Liver (tissue), 9 donors: ENCODE data around the gene DYNLT2. TPM values are rescaled to one million over a fixed set of nuclear protein-coding genes. Genes with fewer than 3 reads are reported as not detected.
"Not testable (repeated sequence)": the region's sequence is repeated elsewhere in the genome, so short reads cannot be mapped to it uniquely, and the experiment has no call there.

Experiments used
- DNase-seq: peaks from one replicate; pipeline ENCODE4 v3.0.0-alpha.2; 2017; ENCODE audit warnings: low spot score
- H3K27ac ChIP-seq, 2 donors: one replicate each; pipeline ENCODE4 v1.7.0; 2013; ENCODE audit warnings: inconsistent platforms in 2 of 2, low read length in 2 of 2, control low read depth in 1 of 2, low read depth in 1 of 2, mild to moderate bottlenecking in 1 of 2
- H3K27me3 ChIP-seq, 4 donors: one replicate each; pipeline versions ENCODE4 v1.6.1 to v1.7.0; 2013; ENCODE audit warnings: low read length in 3 of 4, inconsistent platforms in 1 of 4, mild to moderate bottlenecking in 1 of 4, moderate library complexity in 1 of 4; ENCODE audit not compliant: control insufficient read depth in 4 of 4, insufficient read depth in 4 of 4
- H3K36me3 ChIP-seq, 4 donors: one replicate each; pipeline versions ENCODE4 v1.6.1 to v1.7.0; 2013; ENCODE audit warnings: low read length in 3 of 4, mild to moderate bottlenecking in 3 of 4, low read depth in 1 of 4, moderate library complexity in 1 of 4; ENCODE audit not compliant: control insufficient read depth in 4 of 4, insufficient read depth in 3 of 4
- H3K4me1 ChIP-seq, 4 donors: one replicate each; pipeline versions ENCODE4 v1.6.1 to v1.7.0; 2013; ENCODE audit warnings: low read length in 3 of 4, mild to moderate bottlenecking in 3 of 4, moderate library complexity in 1 of 4; ENCODE audit not compliant: control insufficient read depth in 4 of 4, insufficient read depth in 4 of 4
- H3K4me3 ChIP-seq, 3 donors: one replicate each; pipeline versions ENCODE4 v1.6.1 to v1.7.0; 2013; ENCODE audit warnings: low read length in 3 of 3, control low read depth in 1 of 3, low read depth in 1 of 3, mild to moderate bottlenecking in 1 of 3
- H3K9ac ChIP-seq, 2 donors: one replicate each; pipeline ENCODE4 v1.7.0; 2013; ENCODE audit warnings: low read length in 2 of 2, mild to moderate bottlenecking in 2 of 2, moderate library complexity in 2 of 2, control low read depth in 1 of 2, low read depth in 1 of 2
- H3K9me3 ChIP-seq, 4 donors: one replicate each; pipeline versions ENCODE4 v1.6.1 to v1.7.0; 2013; ENCODE audit warnings: low read length in 3 of 4; ENCODE audit not compliant: control insufficient read depth in 4 of 4
- EGR1 ChIP-seq, 2 donors: IDR thresholded peaks; 2 replicates each; pipeline ENCODE4 v1.6.1; 2016 to 2018; ENCODE audit warnings: antibody characterized with exemption in 2 of 2, low read depth in 2 of 2
- FOXA1 ChIP-seq: IDR thresholded peaks from 2 replicates; pipeline ENCODE4 v1.6.1; 2016; ENCODE audit warnings: antibody characterized with exemption
- FOXA2 ChIP-seq: IDR thresholded peaks from 2 replicates; pipeline ENCODE4 v1.6.1; 2016; ENCODE audit warnings: antibody characterized with exemption
- GABPA ChIP-seq, 2 donors: IDR thresholded peaks in 1 of 2; conservative IDR thresholded peaks in 1 of 2; 2 replicates each; pipeline ENCODE4 v1.6.1; 2016; ENCODE audit warnings: antibody characterized with exemption in 2 of 2, mild to moderate bottlenecking in 1 of 2, moderate library complexity in 1 of 2
- HNF4A ChIP-seq, 2 donors: conservative IDR thresholded peaks; 2 replicates each; pipeline ENCODE4 v1.6.1; 2016; ENCODE audit warnings: antibody characterized with exemption in 2 of 2, mild to moderate bottlenecking in 2 of 2
- HNF4G ChIP-seq: IDR thresholded peaks from 2 replicates; pipeline ENCODE4 v1.6.1; 2016; ENCODE audit warnings: antibody characterized with exemption
- JUND ChIP-seq, 2 donors: IDR thresholded peaks; 2 replicates each; pipeline ENCODE4 v1.6.1; 2016; ENCODE audit warnings: antibody characterized with exemption in 2 of 2
- NR2F2 ChIP-seq: IDR thresholded peaks from 2 replicates; pipeline ENCODE4 v1.6.1; 2016; ENCODE audit warnings: antibody characterized with exemption
- RAD21 ChIP-seq, 2 donors: IDR thresholded peaks; 2 replicates each; pipeline ENCODE4 v1.6.1; 2016; ENCODE audit warnings: antibody characterized with exemption in 2 of 2, mild to moderate bottlenecking in 2 of 2
- REST ChIP-seq: IDR thresholded peaks from 2 replicates; pipeline ENCODE4 v1.6.1; 2016; ENCODE audit warnings: antibody characterized with exemption, mild to moderate bottlenecking
- RXRA ChIP-seq, 2 donors: IDR thresholded peaks; 2 replicates each; pipeline ENCODE4 v1.6.1; 2017 to 2018; ENCODE audit warnings: antibody characterized with exemption in 2 of 2, mild to moderate bottlenecking in 1 of 2
- SP1 ChIP-seq: IDR thresholded peaks from 2 replicates; pipeline ENCODE4 v1.6.1; 2018; ENCODE audit warnings: antibody characterized with exemption, mild to moderate bottlenecking
- TAF1 ChIP-seq: conservative IDR thresholded peaks from 2 replicates; pipeline ENCODE4 v1.6.1; 2016; ENCODE audit warnings: antibody characterized with exemption, mild to moderate bottlenecking
- YY1 ChIP-seq: IDR thresholded peaks from 2 replicates; pipeline ENCODE4 v1.6.1; 2016; ENCODE audit warnings: antibody characterized with exemption, mild to moderate bottlenecking
- ZBTB33 ChIP-seq: IDR thresholded peaks from 2 replicates; pipeline ENCODE4 v1.6.1; 2016; ENCODE audit warnings: antibody characterized with exemption
- WGBS: extraction: QIAGEN DNeasy Blood & Tissue Kit; methylation state at CpG from one replicate; pipeline ENCODE4 v1.1.7; 2013; 5-methylcytosine and 5-hydroxymethylcytosine counted together
- polyA plus RNA-seq, 2 donors: library from polyadenylated mRNA; stranded (reverse) in 1 of 2; unstranded in 1 of 2; fragments of 200-250 nt in 1 of 2; fragments of >200 nt in 1 of 2; fragmentation: Nextera tagmentation in 1 of 2; extraction: Ambion mirVana in 1 of 2; gene quantifications; one replicate each; pipeline versions ENCODE4 v1.2.1 to v1.2.3, GENCODE V29; 2013 to 2015
- total RNA-seq, 2 donors: library from RNA; depleted of rRNA; stranded (reverse); fragments of >200 nt; gene quantifications; one replicate each; pipeline ENCODE4 v1.2.3, GENCODE V29; 2014
- TF ChIP-seq, protein P1 (sequence below): fragments of 150-350 bp; IDR thresholded peaks from 2 replicates; pipeline ENCODE4 v1.5.1; 2017; ENCODE audit warnings: improper control_type of control experiment, low read depth, low read length; ENCODE audit not compliant: missing input control
- TF ChIP-seq, protein P2 (sequence below): IDR thresholded peaks from 2 replicates; pipeline ENCODE4 v1.6.1; 2016; ENCODE audit warnings: antibody characterized with exemption
- TF ChIP-seq, protein P3 (sequence below): IDR thresholded peaks from 2 replicates; pipeline ENCODE4 v1.6.1; 2016; ENCODE audit warnings: antibody characterized with exemption
- donor health status: healthy.
- donor health status: healthy.
- donor health status: healthy.
- donor health status: healthy.
- donor health status: healthy.

Gene DYNLT2
- total and polyA plus RNA-seq, 4 donors, result 0.37 to 2.3 (median 1.2) TPM

DNA sequence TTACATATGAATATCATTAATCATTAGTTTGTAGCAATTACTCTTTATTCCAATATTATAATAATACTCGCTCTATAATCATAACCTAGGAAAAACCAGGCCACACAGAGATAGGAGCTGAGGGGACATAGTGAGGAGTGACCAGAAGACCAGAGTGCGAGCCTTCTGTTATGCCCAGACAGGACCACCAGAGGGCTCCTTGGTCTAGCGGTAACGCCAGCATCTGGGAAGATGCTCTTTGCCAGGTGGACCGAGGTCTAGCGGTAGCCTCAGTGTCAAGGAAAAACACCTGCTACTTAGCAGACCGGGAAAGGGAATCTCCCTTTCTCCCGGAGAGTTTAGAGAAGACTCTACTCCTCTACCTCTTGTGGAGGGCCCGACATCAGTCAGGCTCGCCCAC, 54.3 kb downstream of the DYNLT2 start:
- H3K27me3 ChIP-seq, H3K4me3 ChIP-seq, H3K9me3 ChIP-seq, H3K27ac ChIP-seq, H3K36me3 ChIP-seq, H3K9ac ChIP-seq, DNase-seq: not testable (repeated sequence)
- 89% methylated on average over 10 of the region's 10 CpGs for WGBS
- H3K4me1 ChIP-seq, result peaks cover 0 to 13% (median 9%) of the 10 kb centered on the region in 4 donors
- TF ChIP-seq, protein P1, sequence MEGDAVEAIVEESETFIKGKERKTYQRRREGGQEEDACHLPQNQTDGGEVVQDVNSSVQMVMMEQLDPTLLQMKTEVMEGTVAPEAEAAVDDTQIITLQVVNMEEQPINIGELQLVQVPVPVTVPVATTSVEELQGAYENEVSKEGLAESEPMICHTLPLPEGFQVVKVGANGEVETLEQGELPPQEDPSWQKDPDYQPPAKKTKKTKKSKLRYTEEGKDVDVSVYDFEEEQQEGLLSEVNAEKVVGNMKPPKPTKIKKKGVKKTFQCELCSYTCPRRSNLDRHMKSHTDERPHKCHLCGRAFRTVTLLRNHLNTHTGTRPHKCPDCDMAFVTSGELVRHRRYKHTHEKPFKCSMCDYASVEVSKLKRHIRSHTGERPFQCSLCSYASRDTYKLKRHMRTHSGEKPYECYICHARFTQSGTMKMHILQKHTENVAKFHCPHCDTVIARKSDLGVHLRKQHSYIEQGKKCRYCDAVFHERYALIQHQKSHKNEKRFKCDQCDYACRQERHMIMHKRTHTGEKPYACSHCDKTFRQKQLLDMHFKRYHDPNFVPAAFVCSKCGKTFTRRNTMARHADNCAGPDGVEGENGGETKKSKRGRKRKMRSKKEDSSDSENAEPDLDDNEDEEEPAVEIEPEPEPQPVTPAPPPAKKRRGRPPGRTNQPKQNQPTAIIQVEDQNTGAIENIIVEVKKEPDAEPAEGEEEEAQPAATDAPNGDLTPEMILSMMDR, result peak; percentile 28
- peak; percentile 49 to 66 for TF ChIP-seq RAD21 (IDR thresholded peaks at IDR 0.05)

DNA sequence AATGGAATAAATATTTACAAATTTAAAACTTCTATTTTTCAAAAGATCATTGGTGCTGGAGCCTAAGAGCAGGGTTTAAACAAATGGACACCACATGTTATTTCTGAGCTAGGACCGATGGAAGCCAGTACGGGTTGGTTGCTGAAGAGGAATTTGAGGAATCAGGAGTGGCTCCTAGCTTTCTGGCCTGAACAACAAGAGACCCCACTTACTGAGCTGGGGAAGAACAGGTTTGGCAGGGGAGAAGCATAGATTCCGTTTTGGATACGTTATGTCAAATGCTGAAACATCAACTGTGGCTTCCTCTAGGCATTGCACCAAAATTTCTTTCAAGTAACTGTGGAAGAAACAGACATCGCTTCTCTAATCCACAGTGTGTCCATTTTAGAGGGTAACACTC, 56.2 kb downstream of the DYNLT2 start:
- no peak for DNase-seq
- Histone ChIP-seq H3K4me1 (peaks cover 0 to under 1% (median 0%) of the 10 kb centered on the region in 4 donors), H3K4me3 (no peak overlapping the region), H3K27me3 (no peaks in the 10 kb centered on the region), H3K27ac (no peak overlapping the region), H3K9me3 (no peaks in the 10 kb centered on the region), H3K9ac (no peak overlapping the region), H3K36me3 (no peaks in the 10 kb centered on the region)
- WGBS, result 95% methylated on average over 5 of the region's 5 CpGs
- TF ChIP-seq YY1 (no peak), GABPA (IDR thresholded peaks at IDR 0.05 in 1 of 2, conservative IDR thresholded peaks at IDR 0.05 in 1 of 2) (no peak), JUND (IDR thresholded peaks at IDR 0.05) (no peak), SP1 (no peak), HNF4A (conservative IDR thresholded peaks at IDR 0.05) (no peak), ZBTB33 (no peak), RAD21 (IDR thresholded peaks at IDR 0.05) (no peak), FOXA2 (no peak), RXRA (IDR thresholded peaks at IDR 0.05) (no peak), TAF1 (no peak), NR2F2 (no peak), HNF4G (no peak), FOXA1 (no peak), EGR1 (IDR thresholded peaks at IDR 0.05; ENCODE audit: low read depth in 2 of 2) (no peak), REST (no peak)
- TF ChIP-seq, protein P2, sequence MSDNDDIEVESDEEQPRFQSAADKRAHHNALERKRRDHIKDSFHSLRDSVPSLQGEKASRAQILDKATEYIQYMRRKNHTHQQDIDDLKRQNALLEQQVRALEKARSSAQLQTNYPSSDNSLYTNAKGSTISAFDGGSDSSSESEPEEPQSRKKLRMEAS, result no peak
- TF ChIP-seq, protein P1, result no peak
- TF ChIP-seq, protein P3, sequence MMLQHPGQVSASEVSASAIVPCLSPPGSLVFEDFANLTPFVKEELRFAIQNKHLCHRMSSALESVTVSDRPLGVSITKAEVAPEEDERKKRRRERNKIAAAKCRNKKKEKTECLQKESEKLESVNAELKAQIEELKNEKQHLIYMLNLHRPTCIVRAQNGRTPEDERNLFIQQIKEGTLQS, result no peak
